ENCODE data around the gene ERBB2.

The ERBB2 gene

GRCh38 chr17:39769974-39770587 is 70.2 kb downstream of the ERBB2 start:
- DNase-seq: no peak

GRCh38 chr17:39772415-39772814 is 72.6 kb downstream of the ERBB2 start:
- DNase-seq: no peak

GRCh38 chr17:39772987-39773934 is 73.4 kb downstream of the ERBB2 start:
- no peak for DNase-seq

- no peak for DNase-seq
Measured at GRCh38 chr17:39774047-39774446, 74.2 kb downstream of the ERBB2 start.

- no peak for DNase-seq
Measured at GRCh38 chr17:39775031-39775430, 75.2 kb downstream of the ERBB2 start.

GRCh38 chr17:39776252-39776651 is 76.4 kb downstream of the ERBB2 start:
- DNase-seq: no peak

- no peak for DNase-seq
Measured at GRCh38 chr17:39777534-39778365, 77.9 kb downstream of the ERBB2 start.

All from amniotic stem cell (primary cell).